ENCODE data around the gene OR2D3.
"Not testable (repeated sequence)": the region's sequence is repeated elsewhere in the genome, so short reads cannot be mapped to it uniquely, and the experiment has no call there.

OR2D3 gene

DNA sequence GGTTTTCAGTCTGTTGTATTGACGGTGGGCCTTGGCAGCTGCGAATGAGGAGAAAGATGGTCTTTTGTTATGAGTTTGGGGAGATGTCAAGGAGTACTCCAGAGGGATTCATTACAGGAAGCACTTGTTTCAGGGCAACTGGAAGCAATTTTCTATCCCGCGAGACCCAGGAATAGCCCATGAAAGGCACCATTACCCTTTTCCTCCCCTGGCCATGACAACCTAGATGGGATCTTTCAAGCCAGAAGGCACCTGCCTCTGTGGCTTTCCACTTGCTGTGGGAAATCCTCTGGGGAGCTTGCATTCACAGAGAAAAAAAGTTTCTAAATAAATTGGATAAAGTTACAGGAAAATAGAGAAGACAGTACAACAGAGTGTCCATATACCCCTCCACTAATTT is 8.1 kb downstream of the OR2D3 start:
- no peak for DNase-seq

DNA sequence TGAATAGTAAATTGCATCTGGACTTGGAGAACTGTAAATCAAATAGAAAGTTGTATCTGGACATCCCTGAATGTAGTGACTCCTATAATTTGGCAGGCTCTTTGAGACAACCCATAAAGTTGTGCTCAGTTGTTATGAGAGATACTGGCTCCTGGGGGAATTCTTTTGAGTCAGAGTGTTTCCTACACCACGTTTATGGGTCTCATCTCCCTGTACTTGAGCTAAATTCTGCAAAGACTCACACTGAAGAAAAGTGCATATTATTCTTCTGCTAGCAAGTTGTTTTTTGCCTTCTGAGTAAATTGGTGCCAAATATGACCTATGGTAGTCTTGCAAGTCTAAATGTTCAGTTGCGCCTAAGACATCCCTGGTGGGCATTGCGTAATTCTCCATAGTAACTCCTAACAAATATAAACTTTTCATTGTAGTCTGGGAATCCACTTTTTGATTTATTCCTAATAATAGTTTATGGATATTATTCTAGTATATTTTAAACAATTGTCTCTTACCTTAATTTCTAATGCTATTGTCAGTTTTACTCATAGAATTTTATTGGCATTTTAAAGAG is 10.4 kb downstream of the OR2D3 start:
- DNase-seq = no peak

DNA sequence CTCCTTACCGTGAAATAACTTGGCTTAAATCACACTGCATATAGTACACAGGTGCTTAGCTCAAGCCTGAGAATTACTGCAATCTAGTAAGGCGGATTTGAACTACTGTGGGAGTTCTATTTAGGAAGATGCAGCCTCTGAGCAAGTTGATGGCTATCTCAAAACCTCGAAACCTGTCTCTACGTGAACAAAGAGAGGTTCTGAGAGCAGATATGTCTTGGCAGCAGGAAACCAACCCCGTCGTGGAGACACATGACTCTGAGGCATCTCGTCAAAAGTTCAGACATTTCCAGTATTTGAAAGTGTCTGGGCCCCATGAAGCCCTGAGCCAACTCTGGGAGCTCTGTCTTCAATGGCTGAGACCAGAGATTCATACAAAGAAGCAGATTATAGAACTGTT is 11.3 kb downstream of the OR2D3 start:
- no peak for DNase-seq

DNA sequence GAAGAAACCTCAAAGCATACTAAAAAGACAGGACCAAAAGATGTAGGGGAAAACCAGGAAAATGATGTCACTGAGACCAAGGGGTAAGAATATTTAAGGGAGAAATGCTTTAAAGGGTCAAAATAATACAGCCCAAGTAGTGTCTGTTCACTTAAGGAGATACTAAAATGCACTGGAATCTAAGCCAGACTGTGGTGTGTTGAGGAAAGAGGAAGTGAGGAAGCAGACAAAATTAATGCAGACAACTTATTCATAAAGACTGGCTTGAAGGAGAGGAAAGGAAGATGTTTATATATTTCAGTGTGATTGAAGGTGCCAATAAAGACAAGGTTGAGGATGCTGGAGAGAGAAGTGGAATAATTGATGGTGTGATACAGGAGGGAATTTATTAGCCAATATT is 21.2 kb downstream of the OR2D3 start:
- no peak for DNase-seq

DNA sequence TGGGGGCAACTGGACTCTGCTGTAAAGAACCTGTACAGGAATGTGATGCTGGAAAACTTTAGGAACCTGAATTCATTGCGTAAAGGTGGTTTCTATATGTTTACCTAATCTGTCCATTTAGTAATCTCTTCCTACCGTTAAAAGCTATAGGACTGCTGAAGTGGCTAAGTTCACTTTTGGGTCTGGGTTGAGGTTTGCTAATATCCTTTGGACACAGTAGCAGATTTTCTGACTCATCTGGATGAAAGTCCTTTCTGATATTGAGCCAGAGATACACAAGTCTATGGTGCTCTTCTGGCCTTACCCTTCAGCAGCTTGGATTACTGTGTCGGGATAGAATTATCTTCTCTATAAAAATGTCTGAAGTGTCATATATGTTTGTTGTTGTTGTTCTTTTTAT is 22.3 kb downstream of the OR2D3 start:
- no peak for DNase-seq

DNA sequence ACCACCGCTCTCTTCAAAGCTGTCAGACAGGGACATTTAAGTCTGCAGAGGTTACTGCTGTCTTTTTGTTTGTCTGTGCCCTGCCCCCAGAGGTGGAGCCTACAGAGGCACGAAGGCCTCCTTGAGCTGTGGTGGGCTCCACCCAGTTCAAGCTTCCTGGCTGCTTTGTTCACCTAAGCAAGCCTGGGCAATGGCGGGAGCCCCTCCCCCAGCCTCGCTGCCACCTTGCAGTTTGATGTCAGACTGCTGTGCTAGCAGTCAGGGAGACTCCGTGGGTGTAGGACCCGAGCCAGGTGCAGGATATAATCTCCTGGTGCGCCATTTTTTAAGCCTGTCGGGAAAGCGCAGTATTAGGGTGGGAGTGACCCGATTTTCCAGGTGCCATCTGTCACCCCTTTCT is 33.4 kb downstream of the OR2D3 start:
- DNase-seq = not testable (repeated sequence)

GRCh38 chr11:6962141-6962540 is 41.3 kb downstream of the OR2D3 start:
- DNase-seq = no peak

DNA sequence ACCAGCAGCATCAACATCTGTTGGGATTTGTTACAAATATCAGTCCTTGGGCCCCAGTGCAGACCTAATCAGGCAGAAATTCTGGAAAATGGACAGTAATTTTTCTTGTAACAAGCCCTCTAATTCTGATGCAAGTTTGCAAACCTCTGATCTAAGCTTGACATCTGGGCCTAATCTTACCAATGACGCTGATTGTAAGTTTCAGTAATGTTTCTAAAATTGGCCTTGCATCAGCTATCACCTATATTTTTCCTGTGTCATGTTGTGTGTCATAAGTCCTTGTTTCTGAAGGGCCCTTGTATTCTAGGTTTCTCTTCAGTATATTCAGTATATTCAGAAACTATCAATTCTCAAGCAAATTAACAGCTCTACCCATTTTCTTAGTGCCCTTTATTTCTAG is 41.9 kb downstream of the OR2D3 start:
- no peak for DNase-seq

DNA sequence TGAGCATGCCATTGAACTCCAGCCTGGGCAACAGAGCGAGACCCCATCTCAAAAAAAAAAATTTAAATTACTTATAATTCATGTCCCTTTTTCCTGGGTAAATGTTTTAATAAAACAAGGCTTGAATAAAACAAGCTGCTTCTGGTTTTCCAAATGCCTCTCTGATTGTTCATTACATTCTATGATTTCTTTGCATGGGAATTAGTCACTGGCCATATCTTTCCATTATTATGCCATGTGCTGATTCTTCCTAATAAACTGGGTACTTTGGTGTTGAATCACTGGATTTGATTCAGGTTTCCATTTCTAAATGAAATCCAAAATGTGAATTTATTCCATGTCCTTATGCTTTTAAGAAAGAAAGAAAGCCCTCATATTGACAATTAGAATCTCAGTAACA is 48.0 kb downstream of the OR2D3 start:
- no peak for DNase-seq

GRCh38 chr11:6969854-6970253 is 49.1 kb downstream of the OR2D3 start:
- DNase-seq = not testable (repeated sequence)

Measured in stimulated activated CD4-positive, alpha-beta T cell treated with anti-CD3 and anti-CD28 coated beads, Interleukin-4, amount 100 ng/mL, for 4 hours (primary cell).